Liver (tissue), 9 donors: ENCODE measurements around the gene DIP2A. TPM values are rescaled to one million over a fixed set of nuclear protein-coding genes. Genes with fewer than 3 reads are reported as not detected.

ENCODE experiments used
- DNase-seq: peaks from one replicate; pipeline ENCODE4 v3.0.0-alpha.2; 2017; ENCODE audit warnings: low spot score
- H3K27ac ChIP-seq, 2 donors: one replicate each; pipeline ENCODE4 v1.7.0; 2013; ENCODE audit warnings: inconsistent platforms in 2 of 2, low read length in 2 of 2, control low read depth in 1 of 2, low read depth in 1 of 2, mild to moderate bottlenecking in 1 of 2
- H3K27me3 ChIP-seq, 4 donors: one replicate each; pipeline versions ENCODE4 v1.6.1 to v1.7.0; 2013; ENCODE audit warnings: low read length in 3 of 4, inconsistent platforms in 1 of 4, mild to moderate bottlenecking in 1 of 4, moderate library complexity in 1 of 4; ENCODE audit not compliant: control insufficient read depth in 4 of 4, insufficient read depth in 4 of 4
- H3K36me3 ChIP-seq, 4 donors: one replicate each; pipeline versions ENCODE4 v1.6.1 to v1.7.0; 2013; ENCODE audit warnings: low read length in 3 of 4, mild to moderate bottlenecking in 3 of 4, low read depth in 1 of 4, moderate library complexity in 1 of 4; ENCODE audit not compliant: control insufficient read depth in 4 of 4, insufficient read depth in 3 of 4
- H3K4me1 ChIP-seq, 4 donors: one replicate each; pipeline versions ENCODE4 v1.6.1 to v1.7.0; 2013; ENCODE audit warnings: low read length in 3 of 4, mild to moderate bottlenecking in 3 of 4, moderate library complexity in 1 of 4; ENCODE audit not compliant: control insufficient read depth in 4 of 4, insufficient read depth in 4 of 4
- H3K4me3 ChIP-seq, 3 donors: one replicate each; pipeline versions ENCODE4 v1.6.1 to v1.7.0; 2013; ENCODE audit warnings: low read length in 3 of 3, control low read depth in 1 of 3, low read depth in 1 of 3, mild to moderate bottlenecking in 1 of 3
- H3K9ac ChIP-seq, 2 donors: one replicate each; pipeline ENCODE4 v1.7.0; 2013; ENCODE audit warnings: low read length in 2 of 2, mild to moderate bottlenecking in 2 of 2, moderate library complexity in 2 of 2, control low read depth in 1 of 2, low read depth in 1 of 2
- H3K9me3 ChIP-seq, 4 donors: one replicate each; pipeline versions ENCODE4 v1.6.1 to v1.7.0; 2013; ENCODE audit warnings: low read length in 3 of 4; ENCODE audit not compliant: control insufficient read depth in 4 of 4
- ATF3 ChIP-seq: IDR thresholded peaks from 2 replicates; pipeline ENCODE4 v1.6.1; 2016; ENCODE audit warnings: antibody characterized with exemption
- CTCF ChIP-seq: fragments of 150-350 bp; IDR thresholded peaks from 2 replicates; pipeline ENCODE4 v1.5.1; 2017; ENCODE audit warnings: improper control_type of control experiment, low read depth, low read length; ENCODE audit not compliant: missing input control
- EGR1 ChIP-seq, 2 donors: IDR thresholded peaks; 2 replicates each; pipeline ENCODE4 v1.6.1; 2016 to 2018; ENCODE audit warnings: antibody characterized with exemption in 2 of 2, low read depth in 2 of 2
- FOXA1 ChIP-seq: IDR thresholded peaks from 2 replicates; pipeline ENCODE4 v1.6.1; 2016; ENCODE audit warnings: antibody characterized with exemption
- FOXA2 ChIP-seq: IDR thresholded peaks from 2 replicates; pipeline ENCODE4 v1.6.1; 2016; ENCODE audit warnings: antibody characterized with exemption
- GABPA ChIP-seq, 2 donors: IDR thresholded peaks in 1 of 2; conservative IDR thresholded peaks in 1 of 2; 2 replicates each; pipeline ENCODE4 v1.6.1; 2016; ENCODE audit warnings: antibody characterized with exemption in 2 of 2, mild to moderate bottlenecking in 1 of 2, moderate library complexity in 1 of 2
- HNF4A ChIP-seq, 2 donors: conservative IDR thresholded peaks; 2 replicates each; pipeline ENCODE4 v1.6.1; 2016; ENCODE audit warnings: antibody characterized with exemption in 2 of 2, mild to moderate bottlenecking in 2 of 2
- HNF4G ChIP-seq: IDR thresholded peaks from 2 replicates; pipeline ENCODE4 v1.6.1; 2016; ENCODE audit warnings: antibody characterized with exemption
- JUND ChIP-seq, 2 donors: IDR thresholded peaks; 2 replicates each; pipeline ENCODE4 v1.6.1; 2016; ENCODE audit warnings: antibody characterized with exemption in 2 of 2
- MAX ChIP-seq: IDR thresholded peaks from 2 replicates; pipeline ENCODE4 v1.6.1; 2016; ENCODE audit warnings: antibody characterized with exemption
- NR2F2 ChIP-seq: IDR thresholded peaks from 2 replicates; pipeline ENCODE4 v1.6.1; 2016; ENCODE audit warnings: antibody characterized with exemption
- REST ChIP-seq: IDR thresholded peaks from 2 replicates; pipeline ENCODE4 v1.6.1; 2016; ENCODE audit warnings: antibody characterized with exemption, mild to moderate bottlenecking
- RXRA ChIP-seq, 2 donors: IDR thresholded peaks; 2 replicates each; pipeline ENCODE4 v1.6.1; 2017 to 2018; ENCODE audit warnings: antibody characterized with exemption in 2 of 2, mild to moderate bottlenecking in 1 of 2
- SP1 ChIP-seq: IDR thresholded peaks from 2 replicates; pipeline ENCODE4 v1.6.1; 2018; ENCODE audit warnings: antibody characterized with exemption, mild to moderate bottlenecking
- TAF1 ChIP-seq: conservative IDR thresholded peaks from 2 replicates; pipeline ENCODE4 v1.6.1; 2016; ENCODE audit warnings: antibody characterized with exemption, mild to moderate bottlenecking
- YY1 ChIP-seq: IDR thresholded peaks from 2 replicates; pipeline ENCODE4 v1.6.1; 2016; ENCODE audit warnings: antibody characterized with exemption, mild to moderate bottlenecking
- ZBTB33 ChIP-seq: IDR thresholded peaks from 2 replicates; pipeline ENCODE4 v1.6.1; 2016; ENCODE audit warnings: antibody characterized with exemption
- WGBS: extraction: QIAGEN DNeasy Blood & Tissue Kit; methylation state at CpG from one replicate; pipeline ENCODE4 v1.1.7; 2013; 5-methylcytosine and 5-hydroxymethylcytosine counted together
- polyA plus RNA-seq, 2 donors: library from polyadenylated mRNA; stranded (reverse) in 1 of 2; unstranded in 1 of 2; fragments of 200-250 nt in 1 of 2; fragments of >200 nt in 1 of 2; fragmentation: Nextera tagmentation in 1 of 2; extraction: Ambion mirVana in 1 of 2; gene quantifications; one replicate each; pipeline versions ENCODE4 v1.2.1 to v1.2.3, GENCODE V29; 2013 to 2015
- total RNA-seq, 2 donors: library from RNA; depleted of rRNA; stranded (reverse); fragments of >200 nt; gene quantifications; one replicate each; pipeline ENCODE4 v1.2.3, GENCODE V29; 2014
- donor health status: healthy.
- donor health status: healthy.
- donor health status: healthy.
- donor health status: healthy.
- donor health status: healthy.

DIP2A gene
- total and polyA plus RNA-seq, 4 donors, result 3.8 to 21.7 (median 7.5) TPM

- no peak overlapping the region for H3K9ac ChIP-seq
- no peaks in the 10 kb centered on the region for H3K27me3 ChIP-seq
- no peak overlapping the region for H3K4me3 ChIP-seq
- no peak overlapping the region for H3K27ac ChIP-seq
- DNase-seq, result no peak
- H3K9me3 ChIP-seq, result no peaks in the 10 kb centered on the region
- TF ChIP-seq SP1, result no peak
- WGBS, result 92% methylated on average over 8 of the region's 8 CpGs
- H3K4me1 ChIP-seq, result no peaks in the 10 kb centered on the region
- H3K36me3 ChIP-seq, result peaks cover 10 to 79% (median 33%) of the 10 kb centered on the region in 4 donors
Observed at GRCh38 chr21:46542588-46543124, 84.0 kb downstream of the DIP2A start.

- no peaks in the 10 kb centered on the region for H3K4me1 ChIP-seq
- H3K27ac ChIP-seq, result no peak overlapping the region
- TF ChIP-seq FOXA2 (no peak), TAF1 (no peak), MAX (no peak), YY1 (no peak), FOXA1 (no peak), REST (no peak), RXRA (IDR thresholded peaks at IDR 0.05) (no peak), JUND (IDR thresholded peaks at IDR 0.05) (no peak), GABPA (IDR thresholded peaks at IDR 0.05 in 1 of 2, conservative IDR thresholded peaks at IDR 0.05 in 1 of 2) (no peak), HNF4G (no peak), ATF3 (no peak), SP1 (no peak), ZBTB33 (no peak), CTCF (no peak), EGR1 (IDR thresholded peaks at IDR 0.05; ENCODE audit: low read depth in 2 of 2) (no peak), NR2F2 (no peak), HNF4A (conservative IDR thresholded peaks at IDR 0.05) (no peak)
- no peaks in the 10 kb centered on the region for H3K9me3 ChIP-seq
- no peak overlapping the region for H3K4me3 ChIP-seq
- no peaks in the 10 kb centered on the region for H3K27me3 ChIP-seq
- H3K36me3 ChIP-seq, result peaks cover 8 to 79% (median 31%) of the 10 kb centered on the region in 4 donors
- 97% methylated on average over 19 of the region's 19 CpGs for WGBS
- DNase-seq, result no peak
- no peak overlapping the region for H3K9ac ChIP-seq
Observed at GRCh38 chr21:46543306-46543705, 84.6 kb downstream of the DIP2A start.
